Keratinocyte (primary cell): Measurements from ENCODE around the gene GDPD2. TPM values are rescaled to one million over a fixed set of nuclear protein-coding genes. Genes with fewer than 3 reads are reported as not detected.

ENCODE experiments used
- DNase-seq: peaks from one replicate; pipeline ENCODE4 v3.0.0-alpha.2; 2011; ENCODE audit warnings: low read depth, missing footprints, low spot score
- FAIRE-seq: peaks from 2 replicates; lab custom pipeline; 2011; peaks lifted over from hg19 to GRCh38; lab: Jason Lieb, UNC
- H2AFZ ChIP-seq: 2 replicates; pipeline ENCODE4 v1.6.0; 2012; ENCODE audit warnings: low read length, control low read depth, inconsistent platforms; ENCODE audit not compliant: control insufficient read depth
- H3K27ac ChIP-seq: 2 replicates; pipeline ENCODE4 v1.5.1; 2011; ENCODE audit warnings: low read length; ENCODE audit not compliant: control insufficient read depth, insufficient read depth
- H3K27me3 ChIP-seq: 3 replicates; pipeline ENCODE4 v1.6.0; 2011; ENCODE audit warnings: low read length; ENCODE audit not compliant: control insufficient read depth, insufficient read depth; ENCODE audit errors: extremely low read depth
- H3K36me3 ChIP-seq, 2 experiments: 2 replicates in 1 of 2; 3 replicates in 1 of 2; pipeline ENCODE4 v1.5.1; 2011; ENCODE audit warnings: low read length in 2 of 2, mild to moderate bottlenecking in 1 of 2; ENCODE audit not compliant: control insufficient read depth in 2 of 2, insufficient read depth in 2 of 2; ENCODE audit errors: extremely low read depth in 1 of 2
- H3K4me1 ChIP-seq: 3 replicates; pipeline ENCODE4 v1.5.1; 2011; ENCODE audit warnings: low read length; ENCODE audit not compliant: control insufficient read depth, insufficient read depth; ENCODE audit errors: extremely low read depth
- H3K4me2 ChIP-seq: 3 replicates; pipeline ENCODE4 v1.6.0; 2011; ENCODE audit warnings: low read depth, low read length; ENCODE audit not compliant: control insufficient read depth, insufficient read depth; ENCODE audit errors: extremely low read depth
- H3K4me3 ChIP-seq, 3 experiments: fragments of 200-600 bp in 1 of 3; sonication (generic) in 1 of 3; 2 replicates in 2 of 3; 3 replicates in 1 of 3; pipeline ENCODE4 v1.5.1; 2011 to 2016; ENCODE audit warnings: low read length in 3 of 3, mild to moderate bottlenecking in 3 of 3, control low read depth in 2 of 3, inconsistent platforms in 1 of 3, low read depth in 1 of 3, mixed read lengths in 1 of 3, mixed run types in 1 of 3, moderate library complexity in 1 of 3; ENCODE audit not compliant: control insufficient read depth in 2 of 3, insufficient read depth in 2 of 3; ENCODE audit errors: extremely low read depth in 1 of 3
- H3K79me2 ChIP-seq: 2 replicates; pipeline ENCODE4 v1.6.0; 2012; ENCODE audit warnings: low read length; ENCODE audit not compliant: control insufficient read depth, insufficient read depth
- H3K9ac ChIP-seq: 3 replicates; pipeline ENCODE4 v1.6.0; 2011; ENCODE audit warnings: low read length; ENCODE audit not compliant: control insufficient read depth, insufficient read depth; ENCODE audit errors: extremely low read depth
- H3K9me1 ChIP-seq: 3 replicates; pipeline ENCODE4 v1.6.0; 2011; ENCODE audit warnings: low read length; ENCODE audit not compliant: control insufficient read depth, insufficient read depth; ENCODE audit errors: extremely low read depth
- H3K9me3 ChIP-seq: 2 replicates; pipeline ENCODE4 v1.5.1; 2012; ENCODE audit warnings: low read depth, low read length; ENCODE audit not compliant: control insufficient read depth
- H4K20me1 ChIP-seq: 3 replicates; pipeline ENCODE4 v1.6.0; 2011; ENCODE audit warnings: low read length; ENCODE audit not compliant: control insufficient read depth, insufficient read depth; ENCODE audit errors: extremely low read depth
- EZH2 ChIP-seq: IDR thresholded peaks from one replicate; pipeline ENCODE4 v1.6.1; 2012; ENCODE audit warnings: inconsistent platforms, mild to moderate bottlenecking, low read length, moderate library complexity
- dilution Hi-C: fragments of 300-500 bp; cut with MboI; formaldehyde crosslinking; loops from one replicate; pipeline ENCODE4 v1.7.0; 2020; ENCODE audit warnings: low sequenced_read_pairs; ENCODE audit not compliant: extremely low pct_ligation_motif_present
- polyA plus RNA-seq, 5 experiments: library from polyadenylated mRNA; depleted of rRNA in 3 of 5; stranded (reverse) in 3 of 5; stranded (forward) in 1 of 5; unstranded in 1 of 5; fragments of >200 nt; gene quantifications; 1 replicate in 1 of 5; 2 replicates in 3 of 5; 3 replicates in 1 of 5; pipeline versions ENCODE4 v1.2.1 to v1.2.3, GENCODE V29; 2011 to 2012; ENCODE audit warnings: missing spikeins in 2 of 5, low read depth in 1 of 5, low replicate concordance in 1 of 5
- TF ChIP-seq, protein P1 (sequence below), 3 experiments: IDR thresholded peaks in 1 of 3; conservative IDR thresholded peaks in 1 of 3; optimal IDR thresholded peaks in 1 of 3; 2 replicates in 2 of 3; 3 replicates in 1 of 3; pipeline versions ENCODE3 to v1.5.1; 2011; ENCODE audit warnings: low read length in 3 of 3, mild to moderate bottlenecking in 3 of 3, moderate library complexity in 2 of 3, control low read depth in 1 of 3, inconsistent platforms in 1 of 3; ENCODE audit not compliant: insufficient read depth in 2 of 3; ENCODE audit errors: extremely low read depth in 1 of 3

GDPD2 gene
- polyA plus RNA-seq, 1 donor (not counting 4 experiments of a cell fraction or from before 2014, with no cell fraction given), result 7.2 TPM

DNA sequence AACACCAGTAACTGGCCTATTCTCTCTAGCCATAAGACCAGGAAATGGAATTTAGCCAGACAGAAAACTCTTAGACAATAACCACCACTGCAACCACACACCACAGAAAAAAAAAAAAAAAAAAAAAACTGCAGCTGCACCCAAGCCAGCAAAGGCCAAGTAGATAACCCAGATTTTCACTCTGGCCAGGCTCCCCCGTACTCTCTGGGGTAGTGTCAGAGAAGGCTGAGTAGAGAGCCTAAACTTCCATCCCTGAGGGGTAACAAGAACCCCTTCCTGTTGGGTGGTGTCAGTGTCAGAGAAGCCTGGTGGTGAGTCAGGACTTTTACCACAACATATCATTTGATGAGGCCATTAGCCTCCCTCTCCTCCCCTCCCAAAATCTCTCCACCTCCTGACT is 15.9 kb downstream of the GDPD2 start:
- Histone ChIP-seq H3K27me3 (peaks cover 2% of the 10 kb centered on the region), H3K79me2 (no peaks in the 10 kb centered on the region), H3K27ac (no peak overlapping the region), H3K36me3 (no peaks in the 10 kb centered on the region), H2AFZ (no peak overlapping the region), H4K20me1 (no peaks in the 10 kb centered on the region), H3K4me3 (no peak overlapping the region), H3K9me3 (peaks cover 1% of the 10 kb centered on the region), H3K4me2 (no peak overlapping the region), H3K9me1 (no peaks in the 10 kb centered on the region), H3K4me1 (peaks cover 15% of the 10 kb centered on the region), H3K9ac (no peak overlapping the region)
- FAIRE-seq (no peak), DNase-seq (no peak)
- TF ChIP-seq, protein P1, sequence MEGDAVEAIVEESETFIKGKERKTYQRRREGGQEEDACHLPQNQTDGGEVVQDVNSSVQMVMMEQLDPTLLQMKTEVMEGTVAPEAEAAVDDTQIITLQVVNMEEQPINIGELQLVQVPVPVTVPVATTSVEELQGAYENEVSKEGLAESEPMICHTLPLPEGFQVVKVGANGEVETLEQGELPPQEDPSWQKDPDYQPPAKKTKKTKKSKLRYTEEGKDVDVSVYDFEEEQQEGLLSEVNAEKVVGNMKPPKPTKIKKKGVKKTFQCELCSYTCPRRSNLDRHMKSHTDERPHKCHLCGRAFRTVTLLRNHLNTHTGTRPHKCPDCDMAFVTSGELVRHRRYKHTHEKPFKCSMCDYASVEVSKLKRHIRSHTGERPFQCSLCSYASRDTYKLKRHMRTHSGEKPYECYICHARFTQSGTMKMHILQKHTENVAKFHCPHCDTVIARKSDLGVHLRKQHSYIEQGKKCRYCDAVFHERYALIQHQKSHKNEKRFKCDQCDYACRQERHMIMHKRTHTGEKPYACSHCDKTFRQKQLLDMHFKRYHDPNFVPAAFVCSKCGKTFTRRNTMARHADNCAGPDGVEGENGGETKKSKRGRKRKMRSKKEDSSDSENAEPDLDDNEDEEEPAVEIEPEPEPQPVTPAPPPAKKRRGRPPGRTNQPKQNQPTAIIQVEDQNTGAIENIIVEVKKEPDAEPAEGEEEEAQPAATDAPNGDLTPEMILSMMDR (optimal IDR thresholded peaks at IDR 0.05 in 1 of 3, IDR thresholded peaks at IDR 0.05 in 1 of 3, conservative IDR thresholded peaks at IDR 0.05 in 1 of 3; ENCODE audit: extremely low read depth in 1 of 3, insufficient read depth in 2 of 3, low read length in 3 of 3), result no peak
- no peak for TF ChIP-seq EZH2
- dilution Hi-C loops, result no loop called here

DNA sequence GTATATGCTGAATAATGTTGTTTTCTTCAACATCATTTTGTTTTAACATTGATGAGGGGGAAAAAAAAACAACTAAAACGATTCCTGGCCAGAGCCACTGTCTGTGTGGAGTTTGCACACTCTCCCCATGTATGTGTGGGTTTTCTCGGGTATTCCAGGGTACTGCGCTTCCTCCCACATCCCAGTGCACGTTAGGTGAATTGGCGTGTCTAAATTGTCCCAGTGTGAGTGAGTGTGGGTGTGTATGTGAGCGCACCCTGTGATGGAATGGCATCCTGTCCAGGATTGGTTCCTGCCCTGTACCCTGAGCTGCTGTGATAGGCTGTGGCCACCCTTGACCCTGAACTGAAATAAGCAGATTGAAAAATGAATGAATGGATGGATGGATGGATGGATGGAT is 19.1 kb downstream of the GDPD2 start:
- H2AFZ ChIP-seq, result no peak overlapping the region
- H3K4me1 ChIP-seq, result peaks cover 15% of the 10 kb centered on the region
- H3K36me3 ChIP-seq, result no peaks in the 10 kb centered on the region
- no peaks in the 10 kb centered on the region for H3K79me2 ChIP-seq
- TF ChIP-seq, protein P1 (optimal IDR thresholded peaks at IDR 0.05 in 1 of 3, IDR thresholded peaks at IDR 0.05 in 1 of 3, conservative IDR thresholded peaks at IDR 0.05 in 1 of 3; ENCODE audit: extremely low read depth in 1 of 3, insufficient read depth in 2 of 3, low read length in 3 of 3), result no peak
- no peak for TF ChIP-seq EZH2
- no peak overlapping the region for H3K9ac ChIP-seq
- H3K4me3 ChIP-seq, result no peak overlapping the region
- H3K4me2 ChIP-seq, result no peak overlapping the region
- H3K27me3 ChIP-seq, result peaks cover 31% of the 10 kb centered on the region
- H3K9me3 ChIP-seq, result peaks cover 1% of the 10 kb centered on the region
- dilution Hi-C loops, result no loop called here
- H3K27ac ChIP-seq, result no peak overlapping the region
- no peak for DNase-seq
- H4K20me1 ChIP-seq, result no peaks in the 10 kb centered on the region
- no peak for FAIRE-seq
- no peaks in the 10 kb centered on the region for H3K9me1 ChIP-seq
